HG03097 (cell line): Measurements from ENCODE around the gene ADGRV1.

Experiments
- ATAC-seq: cut with Tn5 transposase; IDR thresholded peaks from one replicate; pipeline ENCODE4 v1.9.1; 2021; ENCODE audit not compliant: unreplicated experiment, low FRiP score

The ADGRV1 gene

GRCh38 chr5:90855296-90856010 is 296.9 kb downstream of the ADGRV1 start:
- no peak for ATAC-seq

- no peak for ATAC-seq
Observed at GRCh38 chr5:90861843-90862586, 303.4 kb downstream of the ADGRV1 start.

GRCh38 chr5:90865180-90865579 is 306.6 kb downstream of the ADGRV1 start:
- no peak for ATAC-seq

GRCh38 chr5:90866333-90866732 is 307.7 kb downstream of the ADGRV1 start:
- no peak for ATAC-seq

GRCh38 chr5:90866915-90867731 is 308.5 kb downstream of the ADGRV1 start:
- no peak for ATAC-seq

- no peak for ATAC-seq
Observed at GRCh38 chr5:90868799-90869198, 310.2 kb downstream of the ADGRV1 start.

- ATAC-seq, result no peak
Observed at GRCh38 chr5:90871391-90871991, 312.9 kb downstream of the ADGRV1 start.

- ATAC-seq, result no peak
Observed at GRCh38 chr5:90873033-90873517, 314.5 kb downstream of the ADGRV1 start.

GRCh38 chr5:90874066-90874465 is 315.5 kb downstream of the ADGRV1 start:
- ATAC-seq, result no peak

GRCh38 chr5:90875456-90875855 is 316.9 kb downstream of the ADGRV1 start:
- ATAC-seq, result no peak

- ATAC-seq, result no peak
Observed at GRCh38 chr5:90876366-90876765, 317.8 kb downstream of the ADGRV1 start.

- no peak for ATAC-seq
Observed at GRCh38 chr5:90877049-90877448, 318.5 kb downstream of the ADGRV1 start.

GRCh38 chr5:90878081-90878480 is 319.5 kb downstream of the ADGRV1 start:
- ATAC-seq, result no peak

GRCh38 chr5:90878549-90879196 is 320.1 kb downstream of the ADGRV1 start:
- no peak for ATAC-seq

GRCh38 chr5:90881626-90882150 is 323.1 kb downstream of the ADGRV1 start:
- ATAC-seq, result no peak

GRCh38 chr5:90882448-90882847 is 323.9 kb downstream of the ADGRV1 start:
- ATAC-seq, result no peak

- no peak for ATAC-seq
Observed at GRCh38 chr5:90885180-90885868, 326.7 kb downstream of the ADGRV1 start.

GRCh38 chr5:90886381-90886780 is 327.8 kb downstream of the ADGRV1 start:
- no peak for ATAC-seq
